Activated naive CD4-positive, alpha-beta T cell treated with anti-CD3 and anti-CD28 coated beads, Interleukin-2, amount 10 ng/mL, durations not matched to agents 7 days and 5 days (primary cell): Measurements from ENCODE around the gene AZU1.
"Not testable (repeated sequence)": the region's sequence is repeated elsewhere in the genome, so short reads cannot be mapped to it uniquely, and the experiment has no call there.

ENCODE experiments used
- CTCF ChIA-PET: fragments of 350-600 bp; sonication (Branson Sonifier 250); formaldehyde crosslinking; loops from one replicate; lab custom pipeline; 2021; ENCODE audit warnings: antibody characterized with exemption; lab: Charles Lee
- DNase-seq: peaks from one replicate; pipeline ENCODE4 v3.0.0-alpha.2; 2020
- H3K27ac Mint-ChIP-seq: one replicate; pipeline ENCODE4 v1.8.0; 2021; ENCODE audit warnings: mild to moderate bottlenecking, moderate library complexity, mixed read lengths
- H3K27me3 Mint-ChIP-seq: one replicate; pipeline ENCODE4 v1.8.0; 2021; ENCODE audit warnings: mild to moderate bottlenecking, mixed read lengths
- H3K36me3 Mint-ChIP-seq: one replicate; pipeline ENCODE4 v1.8.0; 2021; ENCODE audit warnings: mixed read lengths
- H3K4me1 Mint-ChIP-seq: one replicate; pipeline ENCODE4 v1.8.0; 2021; ENCODE audit warnings: mixed read lengths
- H3K4me3 Mint-ChIP-seq: one replicate; pipeline ENCODE4 v1.8.0; 2021; ENCODE audit warnings: mild to moderate bottlenecking, moderate library complexity, mixed read lengths
- H3K9me3 Mint-ChIP-seq: one replicate; pipeline ENCODE4 v1.8.0; 2021; ENCODE audit warnings: mixed read lengths

Gene AZU1

GRCh38 chr19:845707-846521 is 18.3 kb downstream of the AZU1 start:
- peaks cover 3% of the 10 kb centered on the region for H3K4me1 Mint-ChIP-seq
- no peak overlapping the region for H3K4me3 Mint-ChIP-seq
- H3K27ac Mint-ChIP-seq = no peak overlapping the region
- H3K9me3 Mint-ChIP-seq = no peaks in the 10 kb centered on the region
- H3K27me3 Mint-ChIP-seq = peaks cover 100% of the 10 kb centered on the region
- no peaks in the 10 kb centered on the region for H3K36me3 Mint-ChIP-seq
- CTCF ChIA-PET = no interaction called here
- no peak for DNase-seq

DNA sequence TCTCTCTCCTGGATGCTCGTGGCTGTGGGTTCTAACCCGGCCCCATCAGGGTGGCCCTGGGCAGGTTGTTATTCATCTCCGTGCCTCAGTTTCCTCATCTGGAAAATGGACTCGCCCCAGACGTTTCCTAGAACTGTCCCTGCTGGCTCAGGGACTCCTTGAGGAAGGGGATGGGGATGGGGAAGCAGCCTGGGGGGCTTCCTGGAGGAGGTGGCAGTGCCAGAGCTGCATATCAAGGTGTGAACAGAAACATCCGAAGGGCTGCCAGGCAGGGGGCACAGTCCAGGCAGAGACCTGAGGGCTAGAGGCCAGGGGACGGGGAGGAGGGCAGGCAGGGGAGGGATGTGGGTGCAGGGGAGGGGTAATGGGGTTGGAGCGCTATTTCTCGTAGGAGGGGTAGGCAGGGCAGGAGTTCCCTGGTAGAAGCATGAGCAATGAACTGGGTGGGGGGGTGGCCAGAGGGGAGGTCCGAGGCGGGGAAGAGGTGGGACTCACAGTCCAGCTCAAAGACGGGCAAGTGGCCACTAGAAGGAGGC is 20.8 kb downstream of the AZU1 start:
- CTCF ChIA-PET = interaction anchor here (1.3 kb wide), 1 partner anchor 152 kb away, joined by 3 read pairs; no protein-coding TSS in a partner anchor
- no peaks in the 10 kb centered on the region for H3K9me3 Mint-ChIP-seq
- H3K36me3 Mint-ChIP-seq = no peaks in the 10 kb centered on the region
- H3K4me3 Mint-ChIP-seq = no peak overlapping the region
- no peak overlapping the region for H3K27ac Mint-ChIP-seq
- no peak for DNase-seq
- H3K4me1 Mint-ChIP-seq = peaks cover 3% of the 10 kb centered on the region
- H3K27me3 Mint-ChIP-seq = peaks cover 100% of the 10 kb centered on the region

DNA sequence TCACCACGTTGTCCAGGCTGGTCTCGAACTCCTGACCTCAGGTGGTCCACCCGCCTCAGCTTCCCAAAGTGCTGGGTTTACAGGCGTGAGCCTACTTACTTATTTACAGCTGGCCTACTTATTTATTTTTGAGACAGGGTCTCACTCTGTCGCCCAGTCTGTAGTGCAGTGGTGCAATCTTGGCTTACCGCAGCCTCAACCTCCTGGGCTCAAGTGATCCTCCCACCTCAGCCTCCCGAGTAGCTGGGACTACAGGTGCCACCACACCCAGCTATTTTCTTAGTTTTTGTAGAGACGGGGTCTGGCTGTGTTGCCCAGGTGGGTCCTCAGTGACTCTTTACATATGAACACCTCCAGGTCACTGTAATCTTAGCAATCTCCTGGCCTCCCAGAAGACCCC is 21.6 kb downstream of the AZU1 start:
- peaks cover 97% of the 10 kb centered on the region for H3K27me3 Mint-ChIP-seq
- CTCF ChIA-PET = interaction anchor here (1.3 kb wide), 1 partner anchor 152 kb away, joined by 3 read pairs; no protein-coding TSS in a partner anchor
- H3K9me3 Mint-ChIP-seq, H3K36me3 Mint-ChIP-seq, H3K4me1 Mint-ChIP-seq, DNase-seq, H3K4me3 Mint-ChIP-seq, H3K27ac Mint-ChIP-seq: not testable (repeated sequence)

- Mint-ChIP-seq H3K4me1 (no peaks in the 10 kb centered on the region), H3K9me3 (no peaks in the 10 kb centered on the region), H3K27ac (no peak overlapping the region), H3K4me3 (no peak overlapping the region), H3K27me3 (peaks cover 88% of the 10 kb centered on the region), H3K36me3 (no peaks in the 10 kb centered on the region)
- DNase-seq = no peak
- CTCF ChIA-PET = interaction anchor here (0.6 to 0.7 kb wide), 2 partner anchors 91 to 340 kb away, joined by 3 read pairs; no protein-coding TSS in a partner anchor
Observed at GRCh38 chr19:850221-850978, 22.8 kb downstream of the AZU1 start.

DNA sequence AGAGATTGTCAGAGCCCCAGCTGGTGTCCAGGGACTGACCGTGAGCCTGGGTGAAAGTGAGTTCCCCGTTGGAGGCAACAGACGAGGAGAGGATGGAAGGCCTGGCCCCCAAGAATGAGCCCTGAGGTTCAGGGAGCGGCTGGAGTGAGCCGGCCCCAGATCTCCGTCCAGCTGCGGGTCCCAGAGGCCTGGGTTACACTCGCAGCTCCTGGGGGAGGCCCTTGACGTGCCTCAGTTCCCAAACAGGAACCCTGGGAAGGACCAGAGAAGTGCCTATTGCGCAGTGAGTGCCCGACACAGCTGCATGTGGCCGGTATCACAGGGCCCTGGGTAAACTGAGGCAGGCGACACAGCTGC is 23.3 kb downstream of the AZU1 start:
- H3K27ac Mint-ChIP-seq = no peak overlapping the region
- H3K4me3 Mint-ChIP-seq = no peak overlapping the region
- no peak for DNase-seq
- H3K9me3 Mint-ChIP-seq = no peaks in the 10 kb centered on the region
- no peaks in the 10 kb centered on the region for H3K4me1 Mint-ChIP-seq
- CTCF ChIA-PET = interaction anchor here (0.6 kb wide), 1 partner anchor 340 kb away, joined by 3 read pairs; no protein-coding TSS in a partner anchor
- no peaks in the 10 kb centered on the region for H3K36me3 Mint-ChIP-seq
- peaks cover 84% of the 10 kb centered on the region for H3K27me3 Mint-ChIP-seq

DNA sequence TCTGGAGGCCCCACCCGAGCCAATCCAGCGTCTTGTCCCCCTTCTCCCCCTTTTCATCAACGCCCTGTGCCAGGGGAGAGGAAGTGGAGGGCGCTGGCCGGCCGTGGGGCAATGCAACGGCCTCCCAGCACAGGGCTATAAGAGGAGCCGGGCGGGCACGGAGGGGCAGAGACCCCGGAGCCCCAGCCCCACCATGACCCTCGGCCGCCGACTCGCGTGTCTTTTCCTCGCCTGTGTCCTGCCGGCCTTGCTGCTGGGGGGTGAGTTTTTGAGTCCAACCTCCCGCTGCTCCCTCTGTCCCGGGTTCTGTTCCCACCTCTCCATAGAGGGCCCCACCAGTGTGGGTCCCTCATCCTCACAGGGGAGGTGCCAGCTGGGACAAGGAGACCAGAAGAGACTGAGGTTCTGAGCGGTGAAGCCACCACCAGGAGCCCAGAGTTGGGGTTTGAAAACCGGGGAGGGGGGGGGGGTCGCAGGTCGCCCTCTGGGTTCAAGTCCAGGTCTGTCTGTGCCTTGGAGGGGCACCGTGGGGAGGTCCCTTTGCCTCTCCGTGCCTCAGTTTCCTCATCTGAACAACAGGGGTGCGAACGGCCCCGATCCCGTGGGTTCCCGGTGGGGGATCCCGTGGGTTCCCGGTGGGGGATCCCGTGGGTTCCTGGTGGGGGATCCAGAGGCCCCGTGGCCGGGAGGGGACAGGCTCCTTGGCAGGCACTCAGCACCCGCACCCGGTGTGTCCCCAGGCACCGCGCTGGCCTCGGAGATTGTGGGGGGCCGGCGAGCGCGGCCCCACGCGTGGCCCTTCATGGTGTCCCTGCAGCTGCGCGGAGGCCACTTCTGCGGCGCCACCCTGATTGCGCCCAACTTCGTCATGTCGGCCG is 24.7 kb downstream of the AZU1 start, which contains the start of gene ELANE:
TSS of gene ELANE (plus strand) at position 168 of the 878 bp plus-strand sequence. CDS start at position 194, 26 bp downstream.
- Mint-ChIP-seq H3K4me3 (no peak within 1 kb of the TSS), H3K9me3 (no peaks in the 10 kb centered on the region), H3K4me1 (peaks cover 3% of the 10 kb centered on the region), H3K27me3 (peaks cover 72% of the 10 kb centered on the region), H3K27ac (no peak within 1 kb of the TSS), H3K36me3 (no peaks in the 10 kb centered on the region)
- no peak for DNase-seq
- CTCF ChIA-PET = no interaction called here

DNA sequence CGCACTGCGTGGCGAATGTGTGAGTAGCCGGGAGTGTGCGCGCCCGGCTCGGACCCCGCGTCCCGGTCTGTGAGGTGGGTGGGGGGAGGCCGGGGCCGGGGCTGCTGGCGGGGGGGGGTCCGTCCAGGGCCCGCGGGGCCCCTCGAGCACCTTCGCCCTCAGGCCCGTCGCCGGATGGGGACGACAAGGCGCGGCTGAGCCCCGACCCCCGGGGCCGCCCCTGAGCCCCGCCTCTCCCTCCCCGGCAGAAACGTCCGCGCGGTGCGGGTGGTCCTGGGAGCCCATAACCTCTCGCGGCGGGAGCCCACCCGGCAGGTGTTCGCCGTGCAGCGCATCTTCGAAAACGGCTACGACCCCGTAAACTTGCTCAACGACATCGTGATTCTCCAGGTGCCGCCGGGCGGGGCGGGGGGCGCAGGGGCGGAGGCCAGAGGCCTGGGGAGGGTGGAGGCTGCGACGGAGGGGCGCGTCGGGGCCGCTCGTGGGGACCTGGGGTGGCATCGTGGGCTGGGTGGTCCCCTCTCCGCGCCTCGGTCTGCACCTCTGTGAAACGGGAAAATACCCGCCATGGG is 25.5 kb downstream of the AZU1 start:
- no peak overlapping the region for H3K27ac Mint-ChIP-seq
- H3K36me3 Mint-ChIP-seq = no peaks in the 10 kb centered on the region
- H3K27me3 Mint-ChIP-seq = peaks cover 72% of the 10 kb centered on the region
- H3K4me1 Mint-ChIP-seq = peaks cover 7% of the 10 kb centered on the region
- DNase-seq = no peak
- H3K9me3 Mint-ChIP-seq = no peaks in the 10 kb centered on the region
- CTCF ChIA-PET = no interaction called here
- H3K4me3 Mint-ChIP-seq = no peak overlapping the region

- DNase-seq, CTCF ChIA-PET, H3K27ac Mint-ChIP-seq, H3K4me3 Mint-ChIP-seq, H3K9me3 Mint-ChIP-seq, H3K36me3 Mint-ChIP-seq: not testable (repeated sequence)
- Mint-ChIP-seq H3K27me3 (peaks cover 72% of the 10 kb centered on the region), H3K4me1 (peaks cover 11% of the 10 kb centered on the region)
Observed at GRCh38 chr19:853614-854220, 26.1 kb downstream of the AZU1 start.

DNA sequence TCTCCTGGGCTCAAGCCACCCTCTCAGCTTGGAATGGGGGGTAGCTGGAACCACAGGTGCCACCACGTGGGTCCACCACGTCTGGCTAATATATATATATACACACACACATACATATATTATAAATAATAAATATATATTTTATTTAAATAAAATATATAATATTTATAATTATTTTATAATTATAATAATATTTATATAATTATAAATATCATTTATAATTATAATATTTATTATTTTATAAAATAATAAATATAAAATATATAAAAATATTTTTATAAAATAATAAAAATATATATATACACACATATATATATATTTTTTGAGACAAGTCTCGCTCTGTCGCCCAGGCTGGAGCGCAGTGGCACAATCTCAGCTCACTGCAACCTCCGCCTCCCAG is 26.9 kb downstream of the AZU1 start:
- no peak for DNase-seq
- Mint-ChIP-seq H3K4me3 (no peak overlapping the region), H3K36me3 (no peaks in the 10 kb centered on the region), H3K27ac (no peak overlapping the region), H3K4me1 (peaks cover 11% of the 10 kb centered on the region), H3K9me3 (no peaks in the 10 kb centered on the region), H3K27me3 (peaks cover 72% of the 10 kb centered on the region)
- CTCF ChIA-PET = interaction anchor here (1.6 kb wide), 1 partner anchor 127 kb away, joined by 4 read pairs; no protein-coding TSS in a partner anchor

DNA sequence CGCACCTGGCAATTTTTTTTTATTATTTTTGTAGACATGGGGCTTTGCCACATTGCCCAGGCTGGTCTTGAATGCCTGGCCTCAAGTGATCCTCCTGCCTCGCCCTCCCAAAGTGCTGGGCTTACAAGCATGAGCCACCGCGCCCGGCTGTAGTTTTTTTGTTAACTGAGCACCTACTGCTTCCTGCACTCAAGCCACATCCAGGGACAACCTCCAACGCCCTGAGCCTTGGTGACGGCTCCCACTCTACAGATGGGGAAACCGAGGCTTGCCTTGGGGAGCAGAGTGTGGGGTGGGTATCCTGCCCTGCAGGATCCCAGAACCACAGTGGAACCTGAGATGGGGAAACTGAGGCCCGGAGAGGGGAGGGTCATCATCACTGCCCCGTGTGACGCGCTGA is 27.5 kb downstream of the AZU1 start:
- H3K27ac Mint-ChIP-seq = no peak overlapping the region
- peaks cover 16% of the 10 kb centered on the region for H3K4me1 Mint-ChIP-seq
- H3K4me3 Mint-ChIP-seq = no peak overlapping the region
- no peaks in the 10 kb centered on the region for H3K9me3 Mint-ChIP-seq
- no peak for DNase-seq
- no peaks in the 10 kb centered on the region for H3K36me3 Mint-ChIP-seq
- peaks cover 72% of the 10 kb centered on the region for H3K27me3 Mint-ChIP-seq
- CTCF ChIA-PET = interaction anchor here (1.6 kb wide), 1 partner anchor 127 kb away, joined by 4 read pairs; no protein-coding TSS in a partner anchor

DNA sequence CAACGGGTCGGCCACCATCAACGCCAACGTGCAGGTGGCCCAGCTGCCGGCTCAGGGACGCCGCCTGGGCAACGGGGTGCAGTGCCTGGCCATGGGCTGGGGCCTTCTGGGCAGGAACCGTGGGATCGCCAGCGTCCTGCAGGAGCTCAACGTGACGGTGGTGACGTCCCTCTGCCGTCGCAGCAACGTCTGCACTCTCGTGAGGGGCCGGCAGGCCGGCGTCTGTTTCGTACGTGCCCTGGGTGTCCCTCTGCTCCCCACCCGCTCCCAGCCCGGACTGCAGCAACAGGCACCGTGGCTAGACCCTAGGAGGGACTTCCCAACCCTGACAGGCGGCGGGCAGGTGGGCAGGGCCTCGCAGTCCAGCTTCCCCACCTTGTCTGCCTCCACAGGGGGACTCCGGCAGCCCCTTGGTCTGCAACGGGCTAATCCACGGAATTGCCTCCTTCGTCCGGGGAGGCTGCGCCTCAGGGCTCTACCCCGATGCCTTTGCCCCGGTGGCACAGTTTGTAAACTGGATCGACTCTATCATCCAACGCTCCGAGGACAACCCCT is 28.0 kb downstream of the AZU1 start:
- H3K27ac Mint-ChIP-seq = no peak overlapping the region
- no peaks in the 10 kb centered on the region for H3K36me3 Mint-ChIP-seq
- H3K4me3 Mint-ChIP-seq = no peak overlapping the region
- peaks cover 16% of the 10 kb centered on the region for H3K4me1 Mint-ChIP-seq
- no peaks in the 10 kb centered on the region for H3K9me3 Mint-ChIP-seq
- CTCF ChIA-PET = interaction anchor here (1.1 to 1.6 kb wide), 4 partner anchors 68 to 212 kb away, joined by 3 to 8 read pairs (median 4); no protein-coding TSS in a partner anchor
- peaks cover 72% of the 10 kb centered on the region for H3K27me3 Mint-ChIP-seq
- DNase-seq = no peak

DNA sequence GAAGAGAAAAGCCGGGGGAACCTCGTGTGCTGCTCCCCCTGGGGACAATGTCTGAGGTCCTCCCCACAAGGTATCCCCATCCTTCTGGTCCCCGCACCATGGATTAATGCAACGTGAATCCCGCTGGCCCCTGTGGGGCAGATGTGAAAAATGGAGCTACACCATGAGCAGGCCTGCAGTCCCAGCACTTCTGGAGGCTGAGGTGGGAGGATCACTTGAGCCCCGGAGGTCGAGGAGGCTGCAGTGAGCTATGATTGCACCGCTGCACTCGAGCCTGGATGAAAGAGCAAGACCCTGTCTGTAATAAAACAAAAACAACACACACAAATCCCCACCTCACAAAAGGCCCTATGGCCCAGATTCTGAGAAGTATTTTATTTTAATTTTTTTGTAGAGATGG is 30.6 kb downstream of the AZU1 start:
- Mint-ChIP-seq H3K27ac (no peak overlapping the region), H3K36me3 (no peaks in the 10 kb centered on the region), H3K27me3 (peaks cover 59% of the 10 kb centered on the region), H3K4me1 (peaks cover 24% of the 10 kb centered on the region), H3K9me3 (no peaks in the 10 kb centered on the region), H3K4me3 (no peak overlapping the region)
- CTCF ChIA-PET = interaction anchor here (1.1 to 1.5 kb wide), 3 partner anchors 88 to 126 kb away, joined by 3 to 4 read pairs (median 3); partner anchors contain the start of gene WDR18
- no peak for DNase-seq
